Activated naive CD4-positive, alpha-beta T cell treated with anti-CD3 and anti-CD28 coated beads for 36 hours (primary cell): ENCODE measurements around the gene MEIS1. TPM values are rescaled to one million over a fixed set of nuclear protein-coding genes. Genes with fewer than 3 reads are reported as not detected.

Experiments
- CTCF ChIA-PET: fragments of 350-600 bp; sonication (Branson Sonifier 250); formaldehyde crosslinking; loops from one replicate; lab custom pipeline; 2021; ENCODE audit warnings: antibody characterized with exemption; lab: Charles Lee
- DNase-seq: peaks from one replicate; pipeline ENCODE4 v3.0.0-alpha.2; 2020
- H3K27ac Mint-ChIP-seq: one replicate; pipeline ENCODE4 v1.8.0; 2021; ENCODE audit warnings: mild to moderate bottlenecking, mixed read lengths
- H3K27me3 Mint-ChIP-seq: one replicate; pipeline ENCODE4 v1.8.0; 2021; ENCODE audit warnings: low read depth, mixed read lengths
- H3K36me3 Mint-ChIP-seq: one replicate; pipeline ENCODE4 v1.8.0; 2021; ENCODE audit warnings: low read depth, mixed read lengths
- H3K4me1 Mint-ChIP-seq: one replicate; pipeline ENCODE4 v1.8.0; 2021; ENCODE audit warnings: low read depth, mixed read lengths
- H3K4me3 Mint-ChIP-seq: one replicate; pipeline ENCODE4 v1.8.0; 2021; ENCODE audit warnings: mild to moderate bottlenecking, moderate library complexity, mixed read lengths
- H3K9me3 Mint-ChIP-seq: one replicate; pipeline ENCODE4 v1.8.0; 2021; ENCODE audit warnings: mixed read lengths
- intact Hi-C: fragments of 100-400 bp; cut with micrococcal nuclease; formaldehyde crosslinking; loops from one replicate; pipeline ENCODE4 v1.15.1; 2023
- total RNA-seq, 2 experiments: library from RNA; stranded (reverse); gene quantifications; one replicate each; pipeline ENCODE4 v1.2.3, GENCODE V29; 2021

MEIS1 gene
- total RNA-seq, 2 experiments from 2014 or later = not detected

- intact Hi-C loops = no loop called here
- no peak overlapping the region for H3K27ac Mint-ChIP-seq
- no peaks in the 10 kb centered on the region for H3K27me3 Mint-ChIP-seq
- no peak overlapping the region for H3K4me3 Mint-ChIP-seq
- H3K36me3 Mint-ChIP-seq = no peaks in the 10 kb centered on the region
- no peaks in the 10 kb centered on the region for H3K4me1 Mint-ChIP-seq
- CTCF ChIA-PET = no interaction called here
- H3K9me3 Mint-ChIP-seq = peaks cover 1% of the 10 kb centered on the region
- DNase-seq = no peak
Observed at GRCh38 chr2:66531567-66531966, 96.6 kb downstream of the MEIS1 start.

- CTCF ChIA-PET = no interaction called here
- no peak for DNase-seq
- intact Hi-C loops = no loop called here
- Mint-ChIP-seq H3K27me3 (peaks cover 2% of the 10 kb centered on the region), H3K27ac (no peak overlapping the region), H3K4me1 (no peaks in the 10 kb centered on the region), H3K4me3 (no peak overlapping the region), H3K9me3 (peaks cover 1% of the 10 kb centered on the region), H3K36me3 (no peaks in the 10 kb centered on the region)
Observed at GRCh38 chr2:66532972-66533868, 98.3 kb downstream of the MEIS1 start.

GRCh38 chr2:66534461-66534860, 99.5 kb downstream of the MEIS1 start:
- Mint-ChIP-seq H3K36me3 (no peaks in the 10 kb centered on the region), H3K27me3 (peaks cover 2% of the 10 kb centered on the region), H3K9me3 (peaks cover 1% of the 10 kb centered on the region), H3K27ac (no peak overlapping the region), H3K4me1 (no peaks in the 10 kb centered on the region), H3K4me3 (no peak overlapping the region)
- DNase-seq = no peak
- CTCF ChIA-PET = no interaction called here
- intact Hi-C loops = no loop called here

- intact Hi-C loops = no loop called here
- DNase-seq = no peak
- CTCF ChIA-PET = no interaction called here
- H3K4me3 Mint-ChIP-seq = no peak overlapping the region
- H3K36me3 Mint-ChIP-seq = no peaks in the 10 kb centered on the region
- no peaks in the 10 kb centered on the region for H3K4me1 Mint-ChIP-seq
- H3K9me3 Mint-ChIP-seq = no peaks in the 10 kb centered on the region
- H3K27ac Mint-ChIP-seq = no peak overlapping the region
- peaks cover 2% of the 10 kb centered on the region for H3K27me3 Mint-ChIP-seq
Observed at GRCh38 chr2:66535574-66536289, 100.8 kb downstream of the MEIS1 start.

- intact Hi-C loops = no loop called here
- Mint-ChIP-seq H3K4me1 (no peaks in the 10 kb centered on the region), H3K27me3 (peaks cover 2% of the 10 kb centered on the region), H3K4me3 (no peak overlapping the region), H3K27ac (no peak overlapping the region), H3K36me3 (no peaks in the 10 kb centered on the region), H3K9me3 (no peaks in the 10 kb centered on the region)
- no peak for DNase-seq
- CTCF ChIA-PET = no interaction called here
Observed at GRCh38 chr2:66536290-66536673, 101.4 kb downstream of the MEIS1 start.

GRCh38 chr2:66536997-66537396, 102.1 kb downstream of the MEIS1 start:
- no peaks in the 10 kb centered on the region for H3K9me3 Mint-ChIP-seq
- H3K4me3 Mint-ChIP-seq = no peak overlapping the region
- peaks cover 2% of the 10 kb centered on the region for H3K27me3 Mint-ChIP-seq
- intact Hi-C loops = no loop called here
- H3K27ac Mint-ChIP-seq = no peak overlapping the region
- H3K4me1 Mint-ChIP-seq = no peaks in the 10 kb centered on the region
- CTCF ChIA-PET = no interaction called here
- DNase-seq = no peak
- H3K36me3 Mint-ChIP-seq = no peaks in the 10 kb centered on the region

- Mint-ChIP-seq H3K36me3 (no peaks in the 10 kb centered on the region), H3K27ac (no peak overlapping the region), H3K9me3 (no peaks in the 10 kb centered on the region), H3K4me3 (no peak overlapping the region), H3K27me3 (peaks cover 2% of the 10 kb centered on the region), H3K4me1 (no peaks in the 10 kb centered on the region)
- intact Hi-C loops = no loop called here
- DNase-seq = no peak
- CTCF ChIA-PET = no interaction called here
Observed at GRCh38 chr2:66538291-66538690, 103.4 kb downstream of the MEIS1 start.

GRCh38 chr2:66539452-66539851, 104.5 kb downstream of the MEIS1 start:
- intact Hi-C loops = no loop called here
- Mint-ChIP-seq H3K4me3 (no peak overlapping the region), H3K36me3 (no peaks in the 10 kb centered on the region), H3K9me3 (no peaks in the 10 kb centered on the region), H3K4me1 (no peaks in the 10 kb centered on the region), H3K27me3 (peaks cover 2% of the 10 kb centered on the region), H3K27ac (no peak overlapping the region)
- CTCF ChIA-PET = no interaction called here
- DNase-seq = no peak

GRCh38 chr2:66541646-66542045, 106.7 kb downstream of the MEIS1 start:
- DNase-seq = no peak
- Mint-ChIP-seq H3K4me1 (no peaks in the 10 kb centered on the region), H3K9me3 (no peaks in the 10 kb centered on the region), H3K36me3 (no peaks in the 10 kb centered on the region), H3K27ac (no peak overlapping the region), H3K27me3 (peaks cover 4% of the 10 kb centered on the region), H3K4me3 (no peak overlapping the region)
- intact Hi-C loops = no loop called here
- CTCF ChIA-PET = no interaction called here

GRCh38 chr2:66543257-66543767, 108.4 kb downstream of the MEIS1 start:
- intact Hi-C loops = no loop called here
- no peaks in the 10 kb centered on the region for H3K4me1 Mint-ChIP-seq
- no peak overlapping the region for H3K4me3 Mint-ChIP-seq
- H3K27ac Mint-ChIP-seq = no peak overlapping the region
- H3K36me3 Mint-ChIP-seq = no peaks in the 10 kb centered on the region
- no peak for DNase-seq
- CTCF ChIA-PET = no interaction called here
- no peaks in the 10 kb centered on the region for H3K9me3 Mint-ChIP-seq
- H3K27me3 Mint-ChIP-seq = peaks cover 2% of the 10 kb centered on the region

- Mint-ChIP-seq H3K27me3 (peaks cover 2% of the 10 kb centered on the region), H3K27ac (no peak overlapping the region), H3K4me1 (no peaks in the 10 kb centered on the region), H3K36me3 (no peaks in the 10 kb centered on the region), H3K9me3 (no peaks in the 10 kb centered on the region), H3K4me3 (no peak overlapping the region)
- CTCF ChIA-PET = no interaction called here
- no peak for DNase-seq
- intact Hi-C loops = no loop called here
Observed at GRCh38 chr2:66544258-66544657, 109.3 kb downstream of the MEIS1 start.

- CTCF ChIA-PET = no interaction called here
- peaks cover 2% of the 10 kb centered on the region for H3K27me3 Mint-ChIP-seq
- H3K9me3 Mint-ChIP-seq = no peaks in the 10 kb centered on the region
- no peaks in the 10 kb centered on the region for H3K36me3 Mint-ChIP-seq
- no peaks in the 10 kb centered on the region for H3K4me1 Mint-ChIP-seq
- intact Hi-C loops = no loop called here
- no peak for DNase-seq
- no peak overlapping the region for H3K27ac Mint-ChIP-seq
- no peak overlapping the region for H3K4me3 Mint-ChIP-seq
Observed at GRCh38 chr2:66545258-66545657, 110.3 kb downstream of the MEIS1 start.

GRCh38 chr2:66547118-66547517, 112.2 kb downstream of the MEIS1 start:
- H3K4me1 Mint-ChIP-seq = no peaks in the 10 kb centered on the region
- no peak for DNase-seq
- H3K27me3 Mint-ChIP-seq = peaks cover 2% of the 10 kb centered on the region
- H3K4me3 Mint-ChIP-seq = no peak overlapping the region
- CTCF ChIA-PET = no interaction called here
- no peaks in the 10 kb centered on the region for H3K36me3 Mint-ChIP-seq
- intact Hi-C loops = no loop called here
- H3K9me3 Mint-ChIP-seq = no peaks in the 10 kb centered on the region
- no peak overlapping the region for H3K27ac Mint-ChIP-seq
